Stimulated activated CD4-positive, alpha-beta T cell treated with anti-CD3 and anti-CD28 coated beads, TNF-alpha, amount 100 ng/mL, for 24 hours (primary cell): ENCODE results near the gene IFI30.
"Not testable (repeated sequence)": the region's sequence is repeated elsewhere in the genome, so short reads cannot be mapped to it uniquely, and the experiment has no call there.

ENCODE experiments used
- DNase-seq, 3 experiments: peaks; one replicate each; pipeline ENCODE4 v3.0.0-alpha.2; 2020; ENCODE audit warnings: low read depth in 3 of 3

The IFI30 gene

DNA sequence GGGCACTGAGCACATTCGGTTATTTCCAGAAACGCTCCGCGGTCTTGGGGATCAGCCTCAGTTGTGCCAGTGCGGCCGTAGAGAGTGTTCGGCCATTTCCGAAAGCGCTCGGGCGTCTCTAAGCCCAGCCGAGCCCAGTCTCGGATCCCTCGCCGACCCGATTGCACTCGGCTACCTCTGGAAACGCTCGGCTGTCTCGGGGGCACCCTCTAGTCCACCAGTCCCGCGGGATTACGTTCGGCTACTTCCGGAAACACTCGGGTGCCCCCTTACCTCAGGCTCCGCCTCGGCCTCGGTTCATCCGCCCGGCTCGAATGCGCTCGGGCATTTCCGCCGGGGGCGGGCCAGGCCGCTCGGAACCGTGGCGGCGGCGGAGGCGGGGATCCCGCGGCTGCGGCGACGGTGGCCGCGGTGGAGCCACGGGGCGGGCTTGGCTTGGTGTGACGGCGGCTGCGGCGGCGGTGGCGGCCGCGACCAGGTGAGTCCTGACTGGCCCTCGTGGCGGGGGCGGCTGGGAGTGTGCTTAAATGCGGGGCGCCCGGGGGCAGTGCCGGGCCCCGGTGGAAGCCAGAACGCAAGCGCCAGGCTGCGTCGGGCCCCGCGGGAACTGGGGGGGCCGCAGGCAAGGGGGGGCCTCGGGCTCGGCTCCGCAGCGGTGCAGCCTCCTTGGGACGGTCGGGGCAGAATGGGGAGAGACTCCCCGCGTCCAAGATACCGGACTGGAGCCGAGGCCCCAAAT is 20.6 kb upstream of the IFI30 start, which contains the start of gene PIK3R2:
Gene PIK3R2, plus strand, starts transcription at position 347 of the 739 bp plus-strand sequence. CDS start 2,717 bp downstream, outside the sequence.
- peak; percentile 99 to 100 (median 100) for DNase-seq

DNA sequence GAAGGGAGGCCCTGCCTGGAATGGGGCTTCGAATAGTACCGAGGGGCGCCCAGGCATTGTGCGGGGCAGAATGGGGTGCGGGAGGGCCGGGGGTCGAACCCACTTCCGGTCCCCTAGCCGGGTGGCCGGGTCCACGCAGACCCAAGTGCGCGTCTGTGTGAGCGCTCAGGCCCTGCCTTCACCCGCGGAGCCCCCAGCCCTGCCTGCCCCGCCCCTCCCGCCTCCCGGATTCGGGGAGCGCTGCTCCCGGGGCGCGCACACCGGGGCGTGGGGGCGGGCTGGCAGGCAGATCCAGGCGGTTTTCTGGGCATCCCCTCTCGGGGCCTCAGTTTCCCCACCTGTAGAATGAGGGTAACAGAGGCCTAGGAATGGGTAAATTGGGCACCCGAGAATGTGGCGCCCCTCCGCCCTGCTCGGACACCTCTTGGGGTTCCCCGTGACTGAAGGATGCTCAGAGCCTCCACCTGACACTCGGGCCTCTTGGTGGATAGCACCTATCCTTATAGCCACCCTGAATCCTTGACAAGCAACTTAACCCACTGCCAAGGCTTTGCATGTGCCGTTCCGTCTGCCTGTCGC is 20.0 kb upstream of the IFI30 start:
- DNase-seq: peak in 1 of 3 experiments; percentile 36

DNA sequence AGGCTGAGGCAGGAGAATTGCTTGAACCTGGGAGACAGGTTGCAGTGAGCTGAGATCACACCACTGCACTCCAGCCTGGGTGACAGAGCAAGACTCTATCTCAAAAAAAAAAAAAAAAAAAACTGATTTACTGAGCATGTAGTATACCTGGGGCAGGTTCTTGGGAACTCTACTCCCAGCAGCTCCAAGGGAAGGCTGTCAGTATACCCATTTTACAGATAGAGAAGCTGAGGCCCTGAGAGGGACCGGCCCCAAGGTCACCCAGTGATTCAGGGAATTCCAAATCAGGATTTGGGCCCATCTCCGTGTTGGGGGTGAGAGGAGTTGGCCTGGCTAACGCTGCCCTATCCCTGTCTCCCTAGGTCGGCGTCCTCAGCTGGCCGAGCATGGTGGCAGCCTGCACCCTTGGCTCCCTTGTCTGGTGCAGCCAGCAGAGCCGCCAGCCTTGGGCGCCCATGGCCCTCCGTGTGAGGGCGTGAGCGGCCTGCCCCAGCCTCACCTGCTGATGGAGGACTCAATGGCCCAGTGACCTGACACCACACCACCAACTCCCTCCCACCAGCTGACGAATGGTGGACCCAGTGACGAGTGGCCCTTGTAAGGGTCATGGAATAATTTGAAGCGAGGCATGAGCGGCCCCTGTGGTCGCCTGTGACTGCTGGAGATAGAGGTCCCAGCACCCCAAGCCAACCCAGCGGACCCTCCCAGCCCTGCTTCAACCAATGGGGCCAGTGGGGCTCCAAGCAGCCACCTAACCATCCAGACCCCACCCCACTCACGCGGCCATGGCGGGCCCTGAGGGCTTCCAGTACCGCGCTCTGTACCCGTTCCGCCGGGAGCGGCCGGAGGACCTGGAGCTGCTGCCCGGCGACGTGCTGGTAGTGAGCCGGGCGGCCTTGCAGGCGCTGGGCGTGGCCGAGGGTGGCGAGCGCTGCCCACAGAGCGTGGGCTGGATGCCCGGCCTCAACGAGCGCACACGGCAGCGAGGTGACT is 18.2 kb upstream of the IFI30 start:
- DNase-seq: no peak

DNA sequence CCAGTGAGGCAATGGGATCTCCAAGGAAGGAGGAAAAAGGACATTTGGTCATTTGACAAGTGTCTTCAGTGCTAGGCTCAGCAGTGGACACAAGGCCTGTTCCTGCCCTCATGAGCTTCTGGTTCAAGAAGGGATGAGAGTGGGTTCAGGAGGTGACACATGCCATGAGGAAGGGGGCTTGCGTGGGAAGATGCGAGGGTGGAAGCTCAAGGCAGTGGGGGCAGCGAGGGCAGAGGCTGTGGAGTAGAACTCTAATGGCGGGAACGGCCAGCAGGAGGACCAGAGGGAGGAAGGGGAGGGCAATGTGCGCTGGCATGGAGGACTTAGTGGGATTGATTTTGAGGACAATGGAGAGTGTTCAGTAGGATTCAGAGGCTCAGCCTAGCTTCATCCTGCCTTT is 17.3 kb upstream of the IFI30 start:
- DNase-seq: no peak

DNA sequence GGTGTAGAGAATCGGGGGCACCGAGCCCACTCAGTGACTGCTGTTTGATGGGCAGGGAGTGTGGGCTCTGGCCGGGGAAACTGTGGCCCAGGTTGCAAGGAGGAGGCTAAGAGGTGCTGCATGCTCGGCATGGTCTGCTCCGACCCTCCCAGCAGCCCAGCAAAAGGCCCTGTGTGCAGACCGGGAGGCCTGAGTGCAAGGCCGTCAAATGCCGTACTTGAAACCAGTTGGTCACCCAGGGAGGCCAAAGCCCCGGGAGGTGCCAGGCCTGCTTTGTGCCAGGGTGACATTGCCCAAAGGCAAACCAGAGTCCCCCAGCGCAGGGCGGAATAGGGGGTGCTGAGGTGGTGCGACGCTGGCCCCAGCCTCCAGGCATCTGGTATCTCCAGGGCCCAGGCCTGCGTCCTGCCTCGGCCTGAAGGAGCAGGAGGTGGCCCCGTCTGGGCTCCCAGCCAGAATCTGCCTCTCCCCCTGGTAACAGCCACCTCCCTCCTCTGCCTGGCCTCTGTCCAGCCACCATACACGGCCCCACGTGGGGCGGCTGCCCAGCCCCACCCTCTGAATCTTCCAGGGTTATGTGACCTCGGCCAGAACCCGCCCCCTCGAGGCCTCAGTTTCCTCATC is 16.7 kb upstream of the IFI30 start:
- no peak for DNase-seq

DNA sequence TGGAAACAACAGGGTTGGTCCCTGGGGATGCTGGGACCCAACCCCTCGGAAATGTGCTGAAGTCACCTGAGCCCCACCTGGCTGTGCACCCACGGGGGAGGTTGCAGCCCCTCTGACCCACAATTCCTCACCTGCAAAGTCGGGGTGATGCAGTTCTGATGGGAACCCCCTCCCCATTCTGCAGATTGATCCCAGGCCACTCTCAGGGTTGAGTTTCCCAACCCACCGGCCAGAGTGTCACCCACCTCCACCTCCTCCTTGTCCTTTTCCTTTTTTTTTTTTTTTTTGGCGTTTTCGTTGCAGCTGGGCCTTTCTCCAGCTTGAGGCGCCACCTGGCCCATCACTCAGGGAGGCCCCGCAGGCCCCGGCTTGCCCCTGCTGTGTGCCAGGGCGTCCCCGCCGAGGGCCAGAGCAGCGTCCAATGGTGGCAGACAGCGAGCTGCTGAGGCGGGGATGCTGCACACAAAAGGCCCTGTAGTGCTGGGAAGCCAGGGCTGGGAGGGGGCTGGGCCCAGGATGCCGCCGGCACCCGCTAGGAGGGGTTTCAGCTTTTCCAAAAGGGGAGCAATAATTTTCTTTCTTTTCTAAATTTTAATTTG is 16.0 kb upstream of the IFI30 start:
- no peak for DNase-seq

DNA sequence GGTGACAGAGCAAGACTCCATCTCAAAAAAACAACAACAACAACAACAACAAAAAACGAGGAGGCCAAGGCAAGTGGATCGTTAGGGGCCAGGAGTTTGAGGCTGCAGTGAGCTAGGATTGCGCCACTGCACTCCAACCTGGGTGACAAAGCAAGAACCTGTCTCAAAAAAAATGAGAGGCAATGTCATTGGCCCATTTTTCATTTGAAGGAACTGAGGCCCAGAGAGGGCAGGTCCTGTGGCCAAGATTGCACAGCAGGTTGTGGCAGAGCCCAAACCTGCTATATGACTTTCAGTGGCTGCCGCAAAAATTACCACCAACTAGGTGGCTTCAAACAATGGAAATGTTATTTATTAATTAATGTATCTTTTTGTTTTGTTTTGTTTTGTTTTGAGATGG is 15.1 kb upstream of the IFI30 start:
- DNase-seq: no peak

DNA sequence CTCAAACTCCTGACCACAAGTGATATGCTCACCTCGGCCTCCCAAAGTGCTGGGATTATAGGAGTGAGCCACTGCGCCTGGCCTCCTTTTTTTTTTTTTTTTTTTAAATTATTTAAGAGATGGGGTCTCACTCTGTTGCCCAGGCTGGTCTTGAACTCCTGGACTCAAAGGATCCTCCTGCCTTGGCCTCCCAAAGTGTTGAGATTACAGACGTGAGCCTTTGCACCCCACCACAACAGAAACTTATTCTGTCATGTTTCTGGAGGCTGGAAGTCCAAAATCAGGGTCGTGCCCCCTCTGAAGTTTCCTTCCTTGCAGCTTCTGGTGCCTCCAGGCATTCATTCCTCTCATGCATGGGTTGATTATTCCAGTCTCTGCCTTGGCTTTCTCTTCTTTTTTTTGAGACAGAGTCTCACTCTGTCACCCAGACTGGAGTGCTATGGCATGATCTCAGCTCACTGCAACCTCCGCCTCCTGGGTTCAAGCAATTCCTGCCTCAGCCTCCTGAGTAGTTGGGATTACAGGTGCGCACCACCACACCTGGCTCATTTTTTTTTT is 14.5 kb upstream of the IFI30 start:
- not testable (repeated sequence) for DNase-seq

DNA sequence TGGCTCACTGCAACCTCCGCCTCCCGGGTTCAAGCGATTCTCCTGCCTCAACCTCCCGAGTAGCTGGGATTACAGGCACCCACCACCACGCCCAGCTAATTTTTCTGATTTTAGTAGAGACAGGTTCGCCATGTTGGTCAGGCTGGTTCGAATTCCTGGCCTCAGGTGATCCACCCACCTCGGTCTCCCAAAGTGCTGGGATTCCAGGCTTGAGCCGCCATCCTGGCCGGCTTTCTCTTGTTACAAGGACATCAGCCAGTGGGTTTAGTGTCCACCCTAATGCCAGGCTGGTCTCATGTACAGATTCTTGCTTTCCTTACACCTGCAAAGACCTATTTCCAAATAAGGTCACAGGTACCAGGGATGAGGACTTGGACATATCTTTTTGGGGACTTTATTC is 13.8 kb upstream of the IFI30 start:
- no peak for DNase-seq

DNA sequence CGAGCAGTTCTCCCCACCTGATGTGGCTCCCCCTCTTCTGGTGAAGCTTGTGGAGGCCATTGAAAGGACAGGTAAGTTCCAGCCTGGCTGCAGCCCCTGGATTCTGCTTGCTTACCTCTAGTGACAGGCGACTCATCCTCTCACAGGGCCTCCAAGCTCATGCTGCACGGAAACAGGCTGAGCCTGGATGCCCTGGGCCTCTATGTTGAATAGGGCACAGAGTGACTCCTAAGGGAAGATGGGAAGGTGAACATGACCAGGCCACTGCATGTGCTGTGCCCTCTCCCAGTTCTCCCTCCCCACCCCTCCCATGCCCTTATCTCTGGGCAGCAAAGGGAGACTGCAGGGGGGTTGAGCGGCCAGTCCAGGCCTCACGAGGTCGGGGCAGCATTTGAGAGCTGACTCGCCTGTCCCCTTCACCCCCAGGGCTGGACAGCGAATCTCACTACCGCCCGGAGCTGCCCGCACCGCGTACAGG is 13.1 kb upstream of the IFI30 start:
- DNase-seq: no peak

DNA sequence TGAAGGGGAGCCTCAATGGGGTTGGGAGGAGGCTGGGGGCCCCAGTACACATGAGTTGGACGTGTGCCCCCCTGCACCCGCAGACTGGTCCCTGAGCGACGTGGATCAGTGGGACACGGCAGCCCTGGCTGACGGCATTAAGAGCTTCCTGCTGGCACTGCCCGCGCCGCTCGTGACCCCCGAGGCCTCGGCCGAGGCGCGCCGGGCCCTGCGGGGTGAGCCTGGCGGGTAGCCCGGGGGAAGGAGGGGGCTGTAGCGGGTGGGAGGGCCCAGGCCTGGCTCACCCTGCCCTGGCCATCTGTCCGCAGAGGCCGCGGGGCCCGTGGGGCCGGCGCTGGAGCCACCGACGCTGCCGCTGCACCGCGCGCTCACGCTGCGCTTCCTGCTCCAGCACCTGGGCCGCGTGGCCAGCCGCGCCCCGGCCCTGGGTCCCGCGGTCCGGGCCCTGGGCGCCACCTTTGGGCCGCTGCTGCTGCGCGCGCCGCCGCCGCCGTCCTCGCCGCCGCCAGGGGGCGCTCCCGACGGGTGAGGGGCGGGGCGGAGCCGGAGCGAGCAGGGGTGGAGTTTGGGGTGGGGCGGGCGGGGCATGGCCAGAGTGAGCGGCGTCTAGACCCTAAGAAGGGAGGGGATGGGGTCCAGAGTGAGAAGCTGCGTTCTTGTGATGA is 12.5 kb upstream of the IFI30 start:
- DNase-seq: peak; percentile 61 to 73 (median 70)

DNA sequence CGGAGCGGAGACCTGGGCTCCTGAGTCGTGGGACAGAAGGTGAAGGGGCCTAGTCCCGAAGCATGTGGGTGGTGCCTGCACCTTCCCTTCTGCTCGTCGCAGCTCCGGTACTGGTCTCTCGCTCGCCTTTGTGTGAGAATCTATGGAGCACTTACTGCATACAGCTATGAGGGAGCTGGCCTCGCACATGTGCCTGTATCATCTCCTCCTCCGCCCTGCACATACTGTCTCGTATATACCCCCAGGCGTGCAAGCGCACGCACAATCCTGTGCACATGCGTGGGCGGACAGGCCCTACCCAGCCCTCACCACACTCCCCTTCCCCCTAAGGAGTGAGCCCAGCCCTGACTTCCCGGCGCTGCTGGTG is 12.0 kb upstream of the IFI30 start:
- DNase-seq: no peak

DNA sequence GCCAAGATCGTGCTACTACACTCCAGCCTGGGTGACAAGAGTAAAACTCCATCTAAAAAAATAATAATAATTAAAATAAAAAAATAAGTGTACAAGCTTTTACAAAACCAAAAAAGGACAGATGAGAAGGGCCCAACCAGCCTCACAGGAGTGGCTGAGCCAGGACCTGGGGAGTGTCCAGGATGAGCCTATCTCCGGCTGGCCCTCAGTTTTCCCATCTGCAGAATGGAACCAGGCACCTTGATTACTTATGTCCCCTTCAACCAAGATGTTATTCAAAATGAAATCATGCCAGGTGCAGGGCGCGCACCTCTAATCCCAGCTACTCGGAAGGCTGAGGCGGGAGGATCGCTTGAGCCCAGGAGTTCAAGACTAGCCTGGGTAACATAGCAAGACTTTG is 9.5 kb upstream of the IFI30 start:
- DNase-seq: no peak

DNA sequence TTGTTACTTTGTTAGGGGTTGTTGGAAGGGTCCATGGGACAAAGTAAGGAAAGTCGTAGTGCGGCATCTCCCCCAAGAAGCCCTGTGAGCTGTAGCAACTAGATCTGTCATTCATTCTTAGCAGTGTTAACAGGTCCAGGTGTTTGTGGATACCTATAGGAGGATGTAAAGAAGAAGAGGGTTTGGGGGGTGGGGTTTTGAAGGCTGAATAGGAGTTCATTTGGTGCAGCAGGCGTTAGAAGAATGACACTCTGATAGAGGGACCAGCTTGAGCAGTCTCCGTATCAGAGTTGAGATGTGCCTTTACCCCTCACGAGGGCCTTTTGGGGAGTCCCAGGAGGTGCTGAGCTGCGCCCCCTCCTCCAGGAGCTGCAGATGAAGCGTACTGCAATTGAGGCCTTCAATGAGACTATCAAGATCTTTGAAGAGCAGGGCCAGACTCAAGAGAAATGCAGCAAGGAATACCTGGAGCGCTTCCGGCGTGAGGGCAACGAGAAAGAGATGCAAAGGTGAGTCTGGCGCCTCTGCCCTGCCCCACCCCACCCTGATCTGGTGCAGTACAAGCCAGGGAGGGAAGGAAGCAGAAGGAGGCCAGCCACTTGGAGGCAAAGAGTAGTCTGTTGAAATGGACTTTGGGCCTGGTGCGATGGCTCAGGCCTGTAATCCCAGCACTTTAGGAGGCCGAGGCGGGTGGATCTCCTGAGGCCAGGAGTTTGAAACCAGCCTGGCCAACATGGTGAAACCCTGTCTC is 7.6 kb upstream of the IFI30 start:
- DNase-seq: no peak

DNA sequence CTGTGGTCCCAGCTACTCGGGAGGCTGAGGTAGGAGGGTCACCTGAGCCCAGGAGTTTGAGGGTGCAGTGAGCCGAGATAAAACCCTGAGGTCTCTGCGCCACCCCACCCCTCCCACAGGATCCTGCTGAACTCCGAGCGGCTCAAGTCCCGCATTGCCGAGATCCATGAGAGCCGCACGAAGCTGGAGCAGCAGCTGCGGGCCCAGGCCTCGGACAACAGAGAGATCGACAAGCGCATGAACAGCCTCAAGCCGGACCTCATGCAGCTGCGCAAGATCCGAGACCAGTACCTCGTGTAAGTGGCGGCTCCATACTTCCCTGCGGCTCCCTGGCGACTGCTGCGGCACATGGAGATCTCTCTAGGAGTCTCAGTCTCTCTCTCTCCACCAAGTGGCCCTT is 6.6 kb upstream of the IFI30 start:
- DNase-seq: no peak

DNA sequence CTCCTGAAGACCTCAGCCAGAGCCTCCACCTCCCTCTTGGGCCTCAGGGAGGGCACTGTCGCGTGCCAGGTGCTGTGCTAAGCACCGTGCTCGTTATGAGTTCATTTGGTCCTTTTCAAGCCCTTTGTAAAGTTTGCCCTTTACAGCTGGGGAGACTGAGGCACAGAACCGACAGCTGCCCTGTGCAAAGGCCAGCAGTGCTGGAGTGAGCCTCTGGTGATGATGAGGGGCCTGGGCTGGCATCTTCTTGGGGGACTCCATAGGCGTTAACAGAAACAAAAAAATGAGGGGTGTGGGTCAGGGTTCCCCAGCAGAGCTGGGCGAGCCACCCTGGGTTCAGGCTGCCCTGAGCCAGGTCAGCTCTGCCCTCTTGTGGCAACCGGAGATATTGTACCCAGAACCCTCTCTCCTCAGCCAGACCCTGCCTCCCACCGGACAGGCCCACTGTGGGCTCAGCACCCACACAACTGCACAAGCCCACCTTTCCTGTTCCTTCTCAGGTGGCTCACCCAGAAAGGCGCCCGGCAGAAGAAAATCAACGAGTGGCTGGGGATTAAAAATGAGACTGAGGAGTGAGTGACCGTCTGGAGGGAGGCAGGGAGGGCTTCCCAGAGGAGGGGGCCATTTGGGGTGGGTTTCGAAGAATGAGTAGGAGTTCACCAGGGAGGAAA is 5.5 kb upstream of the IFI30 start:
- DNase-seq: peak in 2 of 3 experiments; percentile 43 to 52

DNA sequence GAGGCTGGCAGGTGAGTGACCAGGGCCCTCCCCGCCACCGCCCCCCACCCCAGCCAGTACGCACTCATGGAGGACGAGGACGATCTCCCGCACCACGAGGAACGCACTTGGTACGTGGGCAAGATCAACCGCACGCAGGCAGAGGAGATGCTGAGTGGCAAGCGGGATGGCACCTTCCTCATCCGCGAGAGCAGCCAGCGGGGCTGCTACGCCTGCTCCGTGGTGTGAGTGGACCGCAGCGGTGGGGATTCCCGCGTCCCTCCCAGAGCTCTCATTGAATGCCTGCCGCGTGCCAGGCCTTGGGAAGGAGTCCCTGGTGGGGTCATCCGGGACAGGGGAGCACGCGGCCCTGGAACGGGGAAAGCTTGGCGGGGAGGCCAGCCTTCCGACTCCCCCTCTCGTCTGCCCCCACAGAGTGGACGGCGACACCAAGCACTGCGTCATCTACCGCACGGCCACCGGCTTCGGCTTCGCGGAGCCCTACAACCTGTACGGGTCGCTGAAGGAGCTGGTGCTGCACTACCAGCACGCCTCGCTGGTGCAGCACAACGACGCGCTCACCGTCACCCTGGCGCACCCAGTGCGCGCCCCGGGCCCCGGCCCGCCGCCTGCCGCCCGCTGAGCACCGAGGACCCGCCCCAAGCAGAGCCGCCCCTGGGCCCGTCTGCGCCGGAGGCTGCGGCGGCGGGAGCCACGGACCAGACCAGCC is 4.8 kb upstream of the IFI30 start:
- DNase-seq: no peak

DNA sequence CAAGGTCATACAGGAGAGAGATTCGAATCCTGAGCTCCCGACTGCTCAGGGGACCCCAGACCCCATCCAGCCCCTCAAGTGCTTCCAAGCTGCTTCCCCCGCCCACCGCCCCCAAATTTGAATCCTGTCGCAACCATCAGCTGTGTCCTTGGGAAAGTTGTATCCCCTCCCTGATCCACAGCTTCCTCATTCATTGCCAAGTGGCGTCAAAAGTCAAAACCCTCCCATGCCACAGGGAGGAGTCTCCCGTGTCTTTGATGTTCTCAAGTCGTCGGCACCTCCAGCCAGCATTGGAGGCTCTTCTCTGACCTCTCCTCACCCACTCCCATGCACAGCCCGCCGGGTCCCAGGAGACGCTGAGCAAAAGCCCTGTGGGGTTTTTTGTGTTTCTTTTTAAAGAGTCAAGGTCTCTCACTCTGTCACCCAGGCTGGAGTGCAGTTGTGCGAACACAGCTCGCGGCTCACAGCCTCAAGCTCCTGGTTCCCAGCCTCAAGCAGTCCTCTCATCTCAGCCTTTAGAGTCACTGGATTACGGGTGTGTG is 2.8 kb upstream of the IFI30 start:
- DNase-seq: no peak
